Measurements from ENCODE around the gene DNAJC7. TPM values are rescaled to one million over a fixed set of nuclear protein-coding genes. Genes with fewer than 3 reads are reported as not detected.

The DNAJC7 gene
- total RNA-seq, 1 experiment from 2014 or later = 94.6 TPM

- intact Hi-C loops (cut with micrococcal nuclease; ENCODE audit: unreplicated experiment) = no loop called here
- Histone ChIP-seq H3K4me1 (ENCODE audit: insufficient read depth, low read length, poor library complexity, severe bottlenecking) (no peaks in the 10 kb centered on the region), H3K4me3 (ENCODE audit: low read depth, low read length, poor library complexity, severe bottlenecking) (no peak overlapping the region), H3K9me3 (ENCODE audit: low read depth, low read length, poor library complexity, severe bottlenecking) (no peaks in the 10 kb centered on the region), H3K36me3 (ENCODE audit: insufficient read depth, low read length, poor library complexity, severe bottlenecking) (no peaks in the 10 kb centered on the region), H3K27me3 (replicated peaks; ENCODE audit: insufficient read depth, low read depth, low read length, poor library complexity) (no peaks in the 10 kb centered on the region), H3K27ac (ENCODE audit: low read depth, low read length, poor library complexity, severe bottlenecking) (no peak overlapping the region)
- CTCF ChIA-PET = no interaction called here
- TF ChIP-seq EZH2 (IDR thresholded peaks at IDR 0.05; ENCODE audit: borderline replicate concordance, low read depth, low read length, poor library complexity, severe bottlenecking) (no peak), CTCF (conservative IDR thresholded peaks at IDR 0.05; ENCODE audit: low read depth, low read length) (no peak)
- POLR2A ChIA-PET (ENCODE audit: low non-redundant PET) = no interaction called here
- no peak for DNase-seq (ENCODE audit: low spot score)
- no TSS peak for BruUV-seq (replicated peaks)
Measured at GRCh38 chr17:41944943-41945342, 72.3 kb downstream of the DNAJC7 start.

- Histone ChIP-seq H3K27ac (ENCODE audit: low read depth, low read length, poor library complexity, severe bottlenecking) (no peak overlapping the region), H3K4me1 (ENCODE audit: insufficient read depth, low read length, poor library complexity, severe bottlenecking) (no peaks in the 10 kb centered on the region), H3K27me3 (replicated peaks; ENCODE audit: insufficient read depth, low read depth, low read length, poor library complexity) (no peaks in the 10 kb centered on the region), H3K9me3 (ENCODE audit: low read depth, low read length, poor library complexity, severe bottlenecking) (no peaks in the 10 kb centered on the region), H3K36me3 (ENCODE audit: insufficient read depth, low read length, poor library complexity, severe bottlenecking) (no peaks in the 10 kb centered on the region), H3K4me3 (ENCODE audit: low read depth, low read length, poor library complexity, severe bottlenecking) (no peak overlapping the region)
- intact Hi-C loops (cut with micrococcal nuclease; ENCODE audit: unreplicated experiment) = no loop called here
- no peak for DNase-seq (ENCODE audit: low spot score)
- no peak for TF ChIP-seq CTCF (conservative IDR thresholded peaks at IDR 0.05; ENCODE audit: low read depth, low read length)
- TF ChIP-seq EZH2 (IDR thresholded peaks at IDR 0.05; ENCODE audit: borderline replicate concordance, low read depth, low read length, poor library complexity, severe bottlenecking) = no peak
- no TSS peak for BruUV-seq (replicated peaks)
- CTCF ChIA-PET = no interaction called here
- POLR2A ChIA-PET (ENCODE audit: low non-redundant PET) = no interaction called here
Measured at GRCh38 chr17:41943492-41943891, 73.7 kb downstream of the DNAJC7 start.

GRCh38 chr17:41942626-41943373 is 74.4 kb downstream of the DNAJC7 start:
- ChIA-PET CTCF (no interaction called here), POLR2A (ENCODE audit: low non-redundant PET) (no interaction called here)
- TF ChIP-seq CTCF (conservative IDR thresholded peaks at IDR 0.05; ENCODE audit: low read depth, low read length) (no peak), EZH2 (IDR thresholded peaks at IDR 0.05; ENCODE audit: borderline replicate concordance, low read depth, low read length, poor library complexity, severe bottlenecking) (no peak)
- Histone ChIP-seq H3K4me1 (ENCODE audit: insufficient read depth, low read length, poor library complexity, severe bottlenecking) (no peaks in the 10 kb centered on the region), H3K4me3 (ENCODE audit: low read depth, low read length, poor library complexity, severe bottlenecking) (no peak overlapping the region), H3K9me3 (ENCODE audit: low read depth, low read length, poor library complexity, severe bottlenecking) (no peaks in the 10 kb centered on the region), H3K36me3 (ENCODE audit: insufficient read depth, low read length, poor library complexity, severe bottlenecking) (no peaks in the 10 kb centered on the region), H3K27ac (ENCODE audit: low read depth, low read length, poor library complexity, severe bottlenecking) (no peak overlapping the region), H3K27me3 (replicated peaks; ENCODE audit: insufficient read depth, low read depth, low read length, poor library complexity) (no peaks in the 10 kb centered on the region)
- intact Hi-C loops (cut with micrococcal nuclease; ENCODE audit: unreplicated experiment) = no loop called here
- no TSS peak for BruUV-seq (replicated peaks)
- DNase-seq (ENCODE audit: low spot score) = no peak

Data from A673 (cell line).